Measurements from ENCODE around the gene ERFL. TPM values are rescaled to one million over a fixed set of nuclear protein-coding genes. Genes with fewer than 3 reads are reported as not detected.

The ERFL gene
- total RNA-seq, 4 donors from 2014 or later = 0.27 to 1.9 (median 0.95) TPM

DNA sequence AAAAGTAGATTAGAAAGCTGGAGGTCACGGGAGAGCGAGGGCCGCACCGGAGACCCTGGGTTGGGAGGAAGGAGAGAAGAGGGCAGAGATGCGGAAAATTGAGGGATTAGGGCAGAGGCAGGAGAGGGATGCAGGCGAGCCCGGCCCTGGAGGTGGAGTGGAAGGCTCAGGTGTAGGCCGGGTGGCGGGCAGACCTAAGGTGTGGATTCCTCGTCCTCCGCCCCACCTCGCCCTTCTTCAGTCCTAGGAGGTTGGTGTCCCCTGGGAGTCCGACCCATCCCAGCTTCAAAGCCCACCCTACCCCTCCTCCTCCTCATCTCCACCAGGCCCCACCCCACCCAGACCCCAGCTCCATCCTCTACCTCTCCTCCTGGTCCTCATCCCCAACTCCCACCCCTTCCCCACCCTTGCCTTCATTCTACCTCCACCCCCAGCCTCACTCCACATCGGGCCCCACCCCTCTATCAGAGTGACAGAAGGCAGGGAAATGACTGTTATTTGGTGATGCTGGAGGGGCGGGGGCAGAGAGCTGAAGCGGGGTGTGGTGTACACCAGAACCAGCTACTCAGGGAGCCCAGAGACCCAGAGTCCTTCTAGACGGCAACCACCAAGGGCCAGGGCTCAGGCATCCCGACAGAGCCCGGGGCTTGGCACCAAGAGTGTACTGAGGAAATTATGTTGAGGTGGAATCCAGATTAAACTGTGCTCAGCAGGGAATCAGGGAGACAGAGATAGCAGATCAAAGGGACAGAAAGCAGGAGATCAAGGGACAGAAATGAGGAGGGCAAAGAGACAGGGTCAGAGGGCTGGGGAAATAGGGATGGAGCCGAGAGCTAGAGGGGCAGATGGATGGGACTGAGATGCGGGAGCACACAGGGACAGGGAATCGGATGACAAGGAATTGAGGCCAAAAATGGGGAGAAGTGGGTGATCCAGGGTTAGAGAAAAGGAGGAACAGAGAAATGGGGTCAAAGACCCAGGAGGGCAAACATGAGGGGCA is 6.4 kb downstream of the ERFL start:
- no peak for DNase-seq
- H3K9me3 ChIP-seq = no peaks in the 10 kb centered on the region
- in situ Hi-C loops (cut with MboI; ENCODE audit: low pct_ligation_motif_present in 1 of 4, low pct_unique_long_range_greater_than_20kb in 1 of 4, low sequenced_read_pairs in 3 of 4) (no loop called here), intact Hi-C loops (cut with DNase I; ENCODE audit: low total_unique reads) (no loop called here)
- no peaks in the 10 kb centered on the region for H3K36me3 ChIP-seq
- TF ChIP-seq POLR2AphosphoS5 (IDR thresholded peaks at IDR 0.05) (no peak), EP300 (IDR thresholded peaks at IDR 0.05; ENCODE audit: low read depth) (no peak), POLR2A (IDR thresholded peaks at IDR 0.05) (no peak)
- TF ChIP-seq, protein P1, sequence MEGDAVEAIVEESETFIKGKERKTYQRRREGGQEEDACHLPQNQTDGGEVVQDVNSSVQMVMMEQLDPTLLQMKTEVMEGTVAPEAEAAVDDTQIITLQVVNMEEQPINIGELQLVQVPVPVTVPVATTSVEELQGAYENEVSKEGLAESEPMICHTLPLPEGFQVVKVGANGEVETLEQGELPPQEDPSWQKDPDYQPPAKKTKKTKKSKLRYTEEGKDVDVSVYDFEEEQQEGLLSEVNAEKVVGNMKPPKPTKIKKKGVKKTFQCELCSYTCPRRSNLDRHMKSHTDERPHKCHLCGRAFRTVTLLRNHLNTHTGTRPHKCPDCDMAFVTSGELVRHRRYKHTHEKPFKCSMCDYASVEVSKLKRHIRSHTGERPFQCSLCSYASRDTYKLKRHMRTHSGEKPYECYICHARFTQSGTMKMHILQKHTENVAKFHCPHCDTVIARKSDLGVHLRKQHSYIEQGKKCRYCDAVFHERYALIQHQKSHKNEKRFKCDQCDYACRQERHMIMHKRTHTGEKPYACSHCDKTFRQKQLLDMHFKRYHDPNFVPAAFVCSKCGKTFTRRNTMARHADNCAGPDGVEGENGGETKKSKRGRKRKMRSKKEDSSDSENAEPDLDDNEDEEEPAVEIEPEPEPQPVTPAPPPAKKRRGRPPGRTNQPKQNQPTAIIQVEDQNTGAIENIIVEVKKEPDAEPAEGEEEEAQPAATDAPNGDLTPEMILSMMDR (IDR thresholded peaks at IDR 0.05) = no peak
- WGBS, 2 donors (ENCODE audit: low coverage in 1 of 2) = 23 to 30% methylated on average over 11 to 22 of the region's 22 CpGs
- H3K4me1 ChIP-seq = no peaks in the 10 kb centered on the region
- no peak overlapping the region for H3K4me3 ChIP-seq
- peaks cover 70% of the 10 kb centered on the region for H3K27me3 ChIP-seq
- no peak overlapping the region for H3K27ac ChIP-seq

DNA sequence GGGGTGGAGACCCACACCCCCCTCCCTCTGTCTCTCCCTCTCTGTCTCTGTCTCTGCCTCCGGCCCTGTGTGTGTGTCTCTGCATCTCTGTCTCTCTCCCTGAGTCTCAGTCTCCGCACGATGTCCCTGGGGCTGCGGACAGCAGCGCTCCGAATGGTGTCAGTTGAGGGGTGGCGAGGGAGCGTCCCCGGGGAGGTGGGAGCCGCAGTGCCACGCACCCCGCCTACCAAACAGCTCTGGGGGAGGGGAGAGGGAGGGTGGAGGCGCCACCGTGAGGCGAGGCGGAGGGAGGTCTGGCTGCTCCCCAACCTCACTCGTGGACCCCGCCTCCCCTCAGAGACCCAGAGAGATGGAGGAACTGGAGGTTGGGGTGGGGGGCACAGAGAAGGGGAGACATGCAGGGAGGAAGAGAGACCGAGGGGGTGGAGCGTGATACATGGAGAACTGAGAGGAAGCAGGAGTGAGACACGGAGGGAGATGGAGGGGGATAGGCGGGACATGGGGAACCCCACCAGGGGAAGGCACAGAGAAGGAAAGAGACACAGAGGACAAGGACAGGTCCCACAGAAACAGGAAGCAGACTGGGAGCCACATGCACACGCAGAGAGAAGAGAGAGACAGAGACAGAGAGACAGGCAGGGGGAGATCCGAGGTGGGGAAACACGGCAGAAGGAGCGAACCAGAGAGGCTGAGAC is 7.2 kb downstream of the ERFL start:
- H3K4me3 ChIP-seq = no peak overlapping the region
- H3K27me3 ChIP-seq = peaks cover 70% of the 10 kb centered on the region
- H3K27ac ChIP-seq = no peak overlapping the region
- WGBS, 2 donors (ENCODE audit: low coverage in 1 of 2) = 9 to 12% methylated on average over 8 to 26 of the region's 26 CpGs
- TF ChIP-seq, protein P1 (IDR thresholded peaks at IDR 0.05) = no peak
- H3K36me3 ChIP-seq = no peaks in the 10 kb centered on the region
- no peaks in the 10 kb centered on the region for H3K4me1 ChIP-seq
- in situ Hi-C loops (cut with MboI; ENCODE audit: low pct_ligation_motif_present in 1 of 4, low pct_unique_long_range_greater_than_20kb in 1 of 4, low sequenced_read_pairs in 3 of 4) (no loop called here), intact Hi-C loops (cut with DNase I; ENCODE audit: low total_unique reads) (no loop called here)
- no peak for DNase-seq
- no peaks in the 10 kb centered on the region for H3K9me3 ChIP-seq

DNA sequence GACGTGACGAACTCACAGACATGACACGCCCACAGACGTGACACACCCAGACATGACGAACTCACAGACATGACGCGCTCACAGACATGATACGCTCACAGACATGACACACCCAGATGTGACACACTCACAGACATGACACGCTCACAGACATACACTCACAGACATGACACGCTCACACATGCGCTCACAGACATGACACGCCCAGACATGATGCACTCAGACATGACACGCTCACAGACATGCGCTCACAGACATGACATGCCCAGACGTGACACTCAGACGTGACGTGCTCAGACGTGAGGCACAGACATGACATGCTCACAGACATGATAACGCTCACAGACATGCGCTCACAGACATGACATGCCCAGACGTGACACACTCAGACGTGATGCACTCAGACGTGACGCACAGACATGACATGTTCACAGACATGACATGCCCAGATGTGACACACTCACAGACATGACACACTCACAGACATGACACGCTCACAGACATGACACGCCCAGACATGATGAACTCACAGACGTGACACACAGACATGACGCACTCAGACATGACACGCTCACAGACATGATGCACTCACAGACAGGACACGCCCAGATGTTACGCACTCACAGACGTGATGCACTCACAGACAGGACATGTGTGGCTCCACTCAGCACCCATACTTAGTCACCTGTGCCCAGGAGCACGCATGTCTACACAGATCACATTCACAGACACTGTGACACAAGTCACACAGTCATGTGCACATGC is 8.1 kb downstream of the ERFL start:
- Histone ChIP-seq H3K4me1 (peaks cover 2 to 6% (median 2%) of the 10 kb centered on the region in 4 donors), H3K9me3 (no peaks in the 10 kb centered on the region), H3K27me3 (peaks cover 70% of the 10 kb centered on the region), H3K4me3 (no peak overlapping the region), H3K36me3 (no peaks in the 10 kb centered on the region), H3K27ac (no peak overlapping the region)
- WGBS, 2 donors (ENCODE audit: low coverage in 1 of 2) = 75% methylated on average over 33 of the region's 33 CpGs; no CpG with 5 or more reads in 1 of the 2 donors
- in situ Hi-C loops (cut with MboI; ENCODE audit: low pct_ligation_motif_present in 1 of 4, low pct_unique_long_range_greater_than_20kb in 1 of 4, low sequenced_read_pairs in 3 of 4) (no loop called here), intact Hi-C loops (cut with DNase I; ENCODE audit: low total_unique reads) (no loop called here)
- no peak for DNase-seq
- TF ChIP-seq EP300 (IDR thresholded peaks at IDR 0.05; ENCODE audit: low read depth) = no peak
- TF ChIP-seq POLR2A (IDR thresholded peaks at IDR 0.05) = no peak
- TF ChIP-seq POLR2AphosphoS5 (IDR thresholded peaks at IDR 0.05) = no peak
- TF ChIP-seq, protein P1 (IDR thresholded peaks at IDR 0.05) = no peak

Data from transverse colon (tissue), 4 donors.